KOPT-K1 (cell line): ENCODE measurements around the gene CTNNBL1.

Experiments
- H3K27ac ChIP-seq: fragments of 200-600 bp; sonication (generic); 2 replicates; pipeline ENCODE4 v1.5.1; 2016; ENCODE audit warnings: antibody characterized with exemption, mild to moderate bottlenecking, low read depth, low read length; ENCODE audit not compliant: poor library complexity, severe bottlenecking
- H3K36me3 ChIP-seq: fragments of 200-600 bp; sonication (generic); 2 replicates; pipeline ENCODE4 v1.5.1; 2017; ENCODE audit warnings: antibody characterized with exemption, mild to moderate bottlenecking, low read length, moderate library complexity; ENCODE audit not compliant: insufficient read depth
- H3K9me3 ChIP-seq: fragments of 200-600 bp; sonication (generic); 2 replicates; pipeline ENCODE4 v1.5.1; 2017; ENCODE audit warnings: antibody characterized with exemption, low read length, mild to moderate bottlenecking; ENCODE audit not compliant: insufficient read depth, poor library complexity, severe bottlenecking

Gene CTNNBL1

GRCh38 chr20:37816726-37817125, 122.9 kb downstream of the CTNNBL1 start:
- H3K36me3 ChIP-seq: peaks cover 14% of the 10 kb centered on the region
- H3K9me3 ChIP-seq: no peaks in the 10 kb centered on the region
- H3K27ac ChIP-seq: no peak overlapping the region

GRCh38 chr20:37821696-37822095, 127.9 kb downstream of the CTNNBL1 start:
- H3K9me3 ChIP-seq: no peaks in the 10 kb centered on the region
- peaks cover 7% of the 10 kb centered on the region; the same call in 1 of the 2 replicates for H3K36me3 ChIP-seq
- no peak overlapping the region for H3K27ac ChIP-seq

- Histone ChIP-seq H3K36me3 (peaks cover 7% of the 10 kb centered on the region; the same call in 1 of the 2 replicates), H3K9me3 (no peaks in the 10 kb centered on the region), H3K27ac (no peak overlapping the region)
Observed at GRCh38 chr20:37822141-37822601, 128.3 kb downstream of the CTNNBL1 start.

- Histone ChIP-seq H3K9me3 (no peaks in the 10 kb centered on the region), H3K36me3 (peaks cover 7% of the 10 kb centered on the region; the same call in 1 of the 2 replicates), H3K27ac (no peak overlapping the region)
Observed at GRCh38 chr20:37823296-37823980, 129.6 kb downstream of the CTNNBL1 start.

- no peaks in the 10 kb centered on the region for H3K9me3 ChIP-seq
- H3K27ac ChIP-seq: no peak overlapping the region
- no peaks in the 10 kb centered on the region for H3K36me3 ChIP-seq
Observed at GRCh38 chr20:37827605-37828004, 133.8 kb downstream of the CTNNBL1 start.

GRCh38 chr20:37828684-37829083, 134.9 kb downstream of the CTNNBL1 start:
- H3K27ac ChIP-seq: no peak overlapping the region
- no peaks in the 10 kb centered on the region for H3K9me3 ChIP-seq
- H3K36me3 ChIP-seq: no peaks in the 10 kb centered on the region

GRCh38 chr20:37829128-37829527, 135.3 kb downstream of the CTNNBL1 start:
- Histone ChIP-seq H3K9me3 (no peaks in the 10 kb centered on the region), H3K36me3 (no peaks in the 10 kb centered on the region), H3K27ac (no peak overlapping the region)

GRCh38 chr20:37833221-37833896, 139.5 kb downstream of the CTNNBL1 start:
- H3K9me3 ChIP-seq: no peaks in the 10 kb centered on the region
- H3K27ac ChIP-seq: no peak overlapping the region
- no peaks in the 10 kb centered on the region for H3K36me3 ChIP-seq

GRCh38 chr20:37836926-37837325, 143.1 kb downstream of the CTNNBL1 start:
- Histone ChIP-seq H3K27ac (no peak overlapping the region), H3K36me3 (peaks cover 18% of the 10 kb centered on the region; the same call in 1 of the 2 replicates), H3K9me3 (no peaks in the 10 kb centered on the region)

GRCh38 chr20:37837924-37838323, 144.1 kb downstream of the CTNNBL1 start:
- H3K27ac ChIP-seq: no peak overlapping the region
- H3K36me3 ChIP-seq: peaks cover 28% of the 10 kb centered on the region
- no peaks in the 10 kb centered on the region for H3K9me3 ChIP-seq

- H3K27ac ChIP-seq: no peak overlapping the region
- H3K36me3 ChIP-seq: peaks cover 36% of the 10 kb centered on the region
- no peaks in the 10 kb centered on the region for H3K9me3 ChIP-seq
Observed at GRCh38 chr20:37838769-37839431, 145.1 kb downstream of the CTNNBL1 start.

- no peak overlapping the region for H3K27ac ChIP-seq
- no peaks in the 10 kb centered on the region for H3K9me3 ChIP-seq
- H3K36me3 ChIP-seq: peaks cover 42% of the 10 kb centered on the region
Observed at GRCh38 chr20:37839432-37839827, 145.6 kb downstream of the CTNNBL1 start.

GRCh38 chr20:37839955-37840354, 146.1 kb downstream of the CTNNBL1 start:
- H3K9me3 ChIP-seq: no peaks in the 10 kb centered on the region
- peaks cover 47% of the 10 kb centered on the region for H3K36me3 ChIP-seq
- H3K27ac ChIP-seq: no peak overlapping the region

GRCh38 chr20:37841389-37841788, 147.6 kb downstream of the CTNNBL1 start:
- H3K9me3 ChIP-seq: no peaks in the 10 kb centered on the region
- no peak overlapping the region for H3K27ac ChIP-seq
- H3K36me3 ChIP-seq: peaks cover 60% of the 10 kb centered on the region

- Histone ChIP-seq H3K27ac (no peak overlapping the region), H3K36me3 (peaks cover 61% of the 10 kb centered on the region), H3K9me3 (no peaks in the 10 kb centered on the region)
Observed at GRCh38 chr20:37841971-37842370, 148.1 kb downstream of the CTNNBL1 start.
